HepG2 (cell line): ENCODE measurements around the gene FAM83D. TPM values are rescaled to one million over a fixed set of nuclear protein-coding genes. Genes with fewer than 3 reads are reported as not detected.

Experiments used
- ATRX ChIP-seq: sonication (generic); formaldehyde crosslinking; IDR thresholded peaks from 2 replicates; pipeline ENCODE4 v1.4.0; 2020; ENCODE audit warnings: missing genetic modification reagents, borderline replicate concordance
- ERF ChIP-seq: IDR thresholded peaks from 2 replicates; pipeline ENCODE4 v1.6.1; 2018; ENCODE audit warnings: missing biosample characterization, missing genetic modification reagents
- MTA3 ChIP-seq: sonication (generic); formaldehyde crosslinking; IDR thresholded peaks from 2 replicates; pipeline ENCODE4 v1.4.0; 2020; ENCODE audit warnings: missing genetic modification reagents
- PATZ1 ChIP-seq: sonication (generic); formaldehyde crosslinking; IDR thresholded peaks from 2 replicates; pipeline ENCODE4 v1.4.0; 2020; ENCODE audit warnings: missing genetic modification reagents
- PITX1 ChIP-seq: sonication (generic); formaldehyde crosslinking; IDR thresholded peaks from 2 replicates; pipeline ENCODE4 v1.5.1; 2020; ENCODE audit warnings: mild to moderate bottlenecking, missing genetic modification reagents
- RARA ChIP-seq: IDR thresholded peaks from 2 replicates; pipeline ENCODE4 v1.6.1; 2016; ENCODE audit warnings: missing genetic modification reagents, missing compliant biosample characterization
- ZC3H13 ChIP-seq: sonication (generic); formaldehyde crosslinking; IDR thresholded peaks from 2 replicates; pipeline ENCODE4 v1.8.1; 2023; ENCODE audit warnings: mild to moderate bottlenecking, missing genetic modification reagents, moderate library complexity
- ZFP37 ChIP-seq: sonication (generic); formaldehyde crosslinking; IDR thresholded peaks from 2 replicates; pipeline ENCODE4 v1.4.0; 2020; ENCODE audit warnings: missing genetic modification reagents, borderline replicate concordance
- ZNF253 ChIP-seq: sonication (generic); formaldehyde crosslinking; IDR thresholded peaks from 2 replicates; pipeline ENCODE4 v1.8.0; 2022; ENCODE audit warnings: mild to moderate bottlenecking, missing genetic modification reagents, borderline replicate concordance
- ZNF383 ChIP-seq: sonication (generic); formaldehyde crosslinking; IDR thresholded peaks from 2 replicates; pipeline ENCODE4 v1.4.0; 2020; ENCODE audit warnings: missing genetic modification reagents, mild to moderate bottlenecking, borderline replicate concordance
- ZNF768 ChIP-seq: sonication (generic); formaldehyde crosslinking; IDR thresholded peaks from 2 replicates; pipeline ENCODE4 v1.4.0; 2020; ENCODE audit warnings: missing genetic modification reagents
- ZNF788 ChIP-seq: sonication (generic); formaldehyde crosslinking; IDR thresholded peaks from 2 replicates; pipeline ENCODE4 v1.5.0; 2020; ENCODE audit warnings: mild to moderate bottlenecking, missing genetic modification reagents, borderline replicate concordance
- ZSCAN21 ChIP-seq: sonication (generic); formaldehyde crosslinking; IDR thresholded peaks from 2 replicates; pipeline ENCODE4 v1.8.0; 2022; ENCODE audit warnings: mild to moderate bottlenecking, missing genetic modification reagents, moderate library complexity, borderline replicate concordance
- polyA plus RNA-seq, 8 experiments: library from polyadenylated mRNA; depleted of rRNA in 3 of 8; stranded (reverse) in 7 of 8; unstranded in 1 of 8; fragments of >200 nt; fragmentation: Illumina TruSeq in 4 of 8; extraction: Trizol in 4 of 8; gene quantifications; 2 replicates each; pipeline versions ENCODE4 v1.2.1 to v1.2.3, GENCODE V29; 2011 to 2016; ENCODE audit warnings: low read depth in 4 of 8, missing spikeins in 1 of 8, mixed read lengths in 1 of 8; ENCODE audit not compliant: insufficient read depth in 1 of 8
- total RNA-seq, 5 experiments: library from RNA; depleted of rRNA; stranded (reverse); fragments of >200 nt; fragmentation: Illumina TruSeq; extraction: Trizol; gene quantifications; 2 replicates each; pipeline ENCODE4 v1.2.3, GENCODE V29; 2016; ENCODE audit warnings: low read depth in 1 of 5
- TF ChIP-seq, protein P1 (sequence below): sonication (generic); formaldehyde crosslinking; IDR thresholded peaks from 2 replicates; pipeline ENCODE4 v1.4.0; 2020; ENCODE audit warnings: missing genetic modification reagents
- TF ChIP-seq, protein P2 (sequence below): sonication (generic); formaldehyde crosslinking; IDR thresholded peaks from 2 replicates; pipeline ENCODE4 v1.5.1; 2020; ENCODE audit warnings: mild to moderate bottlenecking, missing genetic modification reagents, moderate library complexity
- TF ChIP-seq, protein P3 (sequence below): IDR thresholded peaks from 2 replicates; pipeline ENCODE4 v1.6.1; 2016
- TF ChIP-seq, protein P4 (sequence below): sonication (generic); formaldehyde crosslinking; IDR thresholded peaks from 2 replicates; pipeline ENCODE4 v1.5.1; 2020; ENCODE audit warnings: missing genetic modification reagents, mild to moderate bottlenecking, borderline replicate concordance

Gene FAM83D
- total and polyA plus RNA-seq, 2 of the 13 experiments (the other 11 are each of a cell fraction or from before 2014, with no cell fraction given): 51.4 to 64.0 TPM

DNA sequence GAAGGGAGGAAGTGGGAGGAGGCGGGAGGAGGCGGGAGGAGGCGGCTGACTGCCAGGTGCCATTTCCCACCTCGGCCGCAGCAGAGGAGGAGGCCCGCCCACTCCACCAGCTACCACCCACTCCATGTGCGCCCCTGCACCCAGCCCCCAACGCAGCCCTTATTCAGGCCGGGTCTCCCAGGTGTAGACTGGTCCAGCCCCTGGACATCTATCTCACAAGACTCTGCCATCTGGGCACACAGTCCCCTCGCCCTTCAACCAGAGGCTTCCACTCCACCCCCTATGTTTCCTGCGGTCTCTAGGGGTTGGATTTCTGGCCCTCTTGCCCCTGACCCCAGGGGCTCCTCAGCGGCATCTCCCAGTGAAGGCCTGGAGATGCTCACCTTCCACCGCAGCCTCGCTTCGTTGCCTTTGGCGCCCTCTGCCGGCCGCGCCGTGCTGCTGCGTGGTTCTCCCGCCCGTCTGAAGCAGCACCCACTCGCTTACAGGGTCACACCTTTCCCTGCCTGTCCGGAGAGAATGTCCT is 32.6 kb upstream of the FAM83D start (continued):
- TF ChIP-seq, protein P1, sequence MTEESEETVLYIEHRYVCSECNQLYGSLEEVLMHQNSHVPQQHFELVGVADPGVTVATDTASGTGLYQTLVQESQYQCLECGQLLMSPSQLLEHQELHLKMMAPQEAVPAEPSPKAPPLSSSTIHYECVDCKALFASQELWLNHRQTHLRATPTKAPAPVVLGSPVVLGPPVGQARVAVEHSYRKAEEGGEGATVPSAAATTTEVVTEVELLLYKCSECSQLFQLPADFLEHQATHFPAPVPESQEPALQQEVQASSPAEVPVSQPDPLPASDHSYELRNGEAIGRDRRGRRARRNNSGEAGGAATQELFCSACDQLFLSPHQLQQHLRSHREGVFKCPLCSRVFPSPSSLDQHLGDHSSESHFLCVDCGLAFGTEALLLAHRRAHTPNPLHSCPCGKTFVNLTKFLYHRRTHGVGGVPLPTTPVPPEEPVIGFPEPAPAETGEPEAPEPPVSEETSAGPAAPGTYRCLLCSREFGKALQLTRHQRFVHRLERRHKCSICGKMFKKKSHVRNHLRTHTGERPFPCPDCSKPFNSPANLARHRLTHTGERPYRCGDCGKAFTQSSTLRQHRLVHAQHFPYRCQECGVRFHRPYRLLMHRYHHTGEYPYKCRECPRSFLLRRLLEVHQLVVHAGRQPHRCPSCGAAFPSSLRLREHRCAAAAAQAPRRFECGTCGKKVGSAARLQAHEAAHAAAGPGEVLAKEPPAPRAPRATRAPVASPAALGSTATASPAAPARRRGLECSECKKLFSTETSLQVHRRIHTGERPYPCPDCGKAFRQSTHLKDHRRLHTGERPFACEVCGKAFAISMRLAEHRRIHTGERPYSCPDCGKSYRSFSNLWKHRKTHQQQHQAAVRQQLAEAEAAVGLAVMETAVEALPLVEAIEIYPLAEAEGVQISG: peak; percentile 53; the same call in 1 of the 2 replicates
- TF ChIP-seq ERF (CRISPR knock-in tag): 0 out of 2 replicates have a peak, but pooled peaks have one; percentile 32
- 0 out of 2 replicates have a peak, but pooled peaks have one; percentile 71 for TF ChIP-seq ZC3H13 (CRISPR knock-in tag)
- TF ChIP-seq ZNF383 (CRISPR knock-in tag): no peak
- no peak for TF ChIP-seq ZNF253 (CRISPR knock-in tag)
- peak; percentile 85; the same call in 1 of the 2 replicates for TF ChIP-seq ZNF788 (CRISPR knock-in tag)
- TF ChIP-seq, protein P2, sequence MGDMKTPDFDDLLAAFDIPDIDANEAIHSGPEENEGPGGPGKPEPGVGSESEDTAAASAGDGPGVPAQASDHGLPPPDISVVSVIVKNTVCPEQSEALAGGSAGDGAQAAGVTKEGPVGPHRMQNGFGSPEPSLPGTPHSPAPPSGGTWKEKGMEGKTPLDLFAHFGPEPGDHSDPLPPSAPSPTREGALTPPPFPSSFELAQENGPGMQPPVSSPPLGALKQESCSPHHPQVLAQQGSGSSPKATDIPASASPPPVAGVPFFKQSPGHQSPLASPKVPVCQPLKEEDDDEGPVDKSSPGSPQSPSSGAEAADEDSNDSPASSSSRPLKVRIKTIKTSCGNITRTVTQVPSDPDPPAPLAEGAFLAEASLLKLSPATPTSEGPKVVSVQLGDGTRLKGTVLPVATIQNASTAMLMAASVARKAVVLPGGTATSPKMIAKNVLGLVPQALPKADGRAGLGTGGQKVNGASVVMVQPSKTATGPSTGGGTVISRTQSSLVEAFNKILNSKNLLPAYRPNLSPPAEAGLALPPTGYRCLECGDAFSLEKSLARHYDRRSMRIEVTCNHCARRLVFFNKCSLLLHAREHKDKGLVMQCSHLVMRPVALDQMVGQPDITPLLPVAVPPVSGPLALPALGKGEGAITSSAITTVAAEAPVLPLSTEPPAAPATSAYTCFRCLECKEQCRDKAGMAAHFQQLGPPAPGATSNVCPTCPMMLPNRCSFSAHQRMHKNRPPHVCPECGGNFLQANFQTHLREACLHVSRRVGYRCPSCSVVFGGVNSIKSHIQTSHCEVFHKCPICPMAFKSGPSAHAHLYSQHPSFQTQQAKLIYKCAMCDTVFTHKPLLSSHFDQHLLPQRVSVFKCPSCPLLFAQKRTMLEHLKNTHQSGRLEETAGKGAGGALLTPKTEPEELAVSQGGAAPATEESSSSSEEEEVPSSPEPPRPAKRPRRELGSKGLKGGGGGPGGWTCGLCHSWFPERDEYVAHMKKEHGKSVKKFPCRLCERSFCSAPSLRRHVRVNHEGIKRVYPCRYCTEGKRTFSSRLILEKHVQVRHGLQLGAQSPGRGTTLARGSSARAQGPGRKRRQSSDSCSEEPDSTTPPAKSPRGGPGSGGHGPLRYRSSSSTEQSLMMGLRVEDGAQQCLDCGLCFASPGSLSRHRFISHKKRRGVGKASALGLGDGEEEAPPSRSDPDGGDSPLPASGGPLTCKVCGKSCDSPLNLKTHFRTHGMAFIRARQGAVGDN (CRISPR knock-in tag): peak; percentile 57
- TF ChIP-seq, protein P3, sequence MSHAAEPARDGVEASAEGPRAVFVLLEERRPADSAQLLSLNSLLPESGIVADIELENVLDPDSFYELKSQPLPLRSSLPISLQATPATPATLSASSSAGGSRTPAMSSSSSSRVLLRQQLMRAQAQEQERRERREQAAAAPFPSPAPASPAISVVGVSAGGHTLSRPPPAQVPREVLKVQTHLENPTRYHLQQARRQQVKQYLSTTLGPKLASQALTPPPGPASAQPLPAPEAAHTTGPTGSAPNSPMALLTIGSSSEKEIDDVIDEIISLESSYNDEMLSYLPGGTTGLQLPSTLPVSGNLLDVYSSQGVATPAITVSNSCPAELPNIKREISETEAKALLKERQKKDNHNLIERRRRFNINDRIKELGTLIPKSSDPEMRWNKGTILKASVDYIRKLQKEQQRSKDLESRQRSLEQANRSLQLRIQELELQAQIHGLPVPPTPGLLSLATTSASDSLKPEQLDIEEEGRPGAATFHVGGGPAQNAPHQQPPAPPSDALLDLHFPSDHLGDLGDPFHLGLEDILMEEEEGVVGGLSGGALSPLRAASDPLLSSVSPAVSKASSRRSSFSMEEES (CRISPR knock-in tag): 0 out of 2 replicates have a peak, but pooled peaks have one; percentile 17
- peak; percentile 66 for TF ChIP-seq PATZ1 (CRISPR knock-in tag)
- TF ChIP-seq RARA (CRISPR knock-in tag): no peak
- 0 out of 2 replicates have a peak, but pooled peaks have one; percentile 32 for TF ChIP-seq MTA3
- no peak for TF ChIP-seq ZFP37
- no peak for TF ChIP-seq ATRX (CRISPR knock-in tag)
- TF ChIP-seq, protein P4, sequence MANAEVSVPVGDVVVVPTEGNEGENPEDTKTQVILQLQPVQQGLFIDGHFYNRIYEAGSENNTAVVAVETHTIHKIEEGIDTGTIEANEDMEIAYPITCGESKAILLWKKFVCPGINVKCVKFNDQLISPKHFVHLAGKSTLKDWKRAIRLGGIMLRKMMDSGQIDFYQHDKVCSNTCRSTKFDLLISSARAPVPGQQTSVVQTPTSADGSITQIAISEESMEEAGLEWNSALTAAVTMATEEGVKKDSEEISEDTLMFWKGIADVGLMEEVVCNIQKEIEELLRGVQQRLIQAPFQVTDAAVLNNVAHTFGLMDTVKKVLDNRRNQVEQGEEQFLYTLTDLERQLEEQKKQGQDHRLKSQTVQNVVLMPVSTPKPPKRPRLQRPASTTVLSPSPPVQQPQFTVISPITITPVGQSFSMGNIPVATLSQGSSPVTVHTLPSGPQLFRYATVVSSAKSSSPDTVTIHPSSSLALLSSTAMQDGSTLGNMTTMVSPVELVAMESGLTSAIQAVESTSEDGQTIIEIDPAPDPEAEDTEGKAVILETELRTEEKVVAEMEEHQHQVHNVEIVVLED: no peak
- peak; percentile 43; the same call in 1 of the 2 replicates for TF ChIP-seq PITX1 (CRISPR knock-in tag)
- TF ChIP-seq ZSCAN21 (CRISPR knock-in tag): peak; percentile 71; the same call in 1 of the 2 replicates
- peak; percentile 77; the same call in 1 of the 2 replicates for TF ChIP-seq ZNF768
